ENCODE measurements around the gene GSTM5. TPM values are rescaled to one million over a fixed set of nuclear protein-coding genes. Genes with fewer than 3 reads are reported as not detected.
A peak's percentile ranks its signal among the peaks of the same experiment; 100 is the strongest.

GSTM5 gene
- total and polyA plus RNA-seq, 2 of the 4 experiments (the other 2 are of a cell fraction): 0.36 to 1.2 TPM

DNA sequence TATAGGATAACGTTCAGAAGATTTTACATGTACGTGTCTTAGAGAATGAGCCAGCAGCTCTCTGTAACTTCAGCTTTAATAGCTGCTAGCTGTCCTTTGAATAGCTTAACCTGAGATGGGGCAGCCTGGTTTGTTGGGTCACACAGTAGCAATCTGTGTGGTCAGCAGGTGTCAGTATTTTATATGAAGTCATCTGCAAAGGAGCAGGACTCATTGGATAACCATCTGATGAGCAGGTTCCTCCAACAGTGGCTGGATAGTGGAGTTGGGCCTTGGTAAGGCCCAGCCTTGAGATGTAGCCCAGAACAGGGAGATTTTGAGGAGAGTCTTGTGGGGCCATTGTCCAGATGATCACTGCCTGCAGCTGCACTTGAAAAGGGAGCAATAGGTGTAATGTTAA is 6.4 kb downstream of the GSTM5 start:
- Histone ChIP-seq H2AFZ (replicated peaks; ENCODE audit: low read length, poor library complexity) (no peak overlapping the region), H2AK5ac (ENCODE audit: low read depth, low read length) (peak overlapping the region; percentile 9; the same call in 1 of the 2 replicates), H2AK9ac (replicated peaks; ENCODE audit: low read depth, low read length, poor library complexity) (no peak overlapping the region), H3K14ac (replicated peaks; ENCODE audit: low read depth, low read length) (peak overlapping the region; percentile 53), H3K9me1 (ENCODE audit: insufficient read depth, low read length) (0 out of 2 replicates have a peak, but pooled peaks cover 3% of the 10 kb centered on the region), H4K20me1 (ENCODE audit: insufficient read depth, low read length) (no peaks in the 10 kb centered on the region), H2BK120ac (ENCODE audit: low read depth, low read length) (peak overlapping the region; percentile 77), H3K36me3 (ENCODE audit: control insufficient read depth, insufficient read depth, low read length) (no peaks in the 10 kb centered on the region), H2BK5ac (ENCODE audit: low read depth, low read length, poor library complexity, severe bottlenecking) (peak overlapping the region; percentile 66), H3K4me2 (ENCODE audit: low read depth, low read length) (no peak overlapping the region), H3K9me3 (ENCODE audit: control insufficient read depth, insufficient read depth, low read length) (no peaks in the 10 kb centered on the region), H3K56ac (ENCODE audit: extremely low read depth, insufficient read depth, low read length) (peak overlapping the region; percentile 43; the same call in 1 of the 2 replicates), H3K23ac (ENCODE audit: low read depth, low read length) (no peak overlapping the region), H2BK15ac (ENCODE audit: low read depth, low read length) (no peak overlapping the region; the same call in 2 of the 3 replicates), H4K8ac (ENCODE audit: low read depth in 2 of 2, low read length in 2 of 2) (peak overlapping the region; percentile 4 to 50; a peak in 2 of 4 replicates), H2BK20ac (ENCODE audit: low read depth, low read length) (peak overlapping the region; percentile 84), H3K9ac (ENCODE audit: low read depth, low read length) (no peak overlapping the region), H3K27me3 (ENCODE audit: control insufficient read depth, insufficient read depth, low read length) (no peaks in the 10 kb centered on the region; the same call in 1 of the 2 replicates), H3K4me1 (ENCODE audit: control insufficient read depth, insufficient read depth, low read length) (peaks cover 8% of the 10 kb centered on the region; the same call in 1 of the 2 replicates), H4K5ac (ENCODE audit: low read depth, low read length) (peak overlapping the region; percentile 49), H4K91ac (ENCODE audit: insufficient read depth, low read depth, low read length) (peak overlapping the region; percentile 82), H3K4me3 (ENCODE audit: insufficient read depth, low read depth, low read length) (no peak overlapping the region), H3K4ac (ENCODE audit: low read depth, low read length) (peak overlapping the region; percentile 79), H3K79me1 (ENCODE audit: low read depth in 1 of 2, low read length in 2 of 2) (no peaks in the 10 kb centered on the region), H3K27ac (ENCODE audit: insufficient read depth, low read length) (peak overlapping the region; percentile 33; the same call in 1 of the 2 replicates), H3K18ac (ENCODE audit: low read depth, low read length) (peak overlapping the region; percentile 94)
- POLR2A ChIA-PET (ENCODE audit: unreplicated experiment): no interaction called here
- intact Hi-C loops (cut with micrococcal nuclease) (no loop called here), dilution Hi-C loops (cut with HindIII; ENCODE audit: low sequenced_read_pairs, unreplicated experiment) (no loop called here), in situ Hi-C loops (cut with MboI; ENCODE audit: low sequenced_read_pairs) (no loop called here)
- no TSS peak for BruUV-seq (replicated peaks)
- no peak for ATAC-seq (ENCODE audit: low read depth)
- CTCF ChIA-PET: no interaction called here
- WGBS, 2 experiments (ENCODE audit: extremely low coverage in 2 of 2, insufficient read length in 1 of 2): 90% methylated on average over 2 of the region's 2 CpGs; no CpG with 5 or more reads in 1 of the 2 experiments
- peak; percentile 27 for DNase-seq
- TF ChIP-seq RFX5 (IDR thresholded peaks at IDR 0.05; ENCODE audit: low read depth, low read length) (no peak), NFE2L2 (IDR thresholded peaks at IDR 0.05; ENCODE audit: low read depth, low read length) (no peak), POLR2A (IDR thresholded peaks at IDR 0.05; ENCODE audit: low read depth, low read length) (no peak), CHD1 (IDR thresholded peaks at IDR 0.05; ENCODE audit: low read depth, low read length) (no peak)
- TF ChIP-seq, protein P1, sequence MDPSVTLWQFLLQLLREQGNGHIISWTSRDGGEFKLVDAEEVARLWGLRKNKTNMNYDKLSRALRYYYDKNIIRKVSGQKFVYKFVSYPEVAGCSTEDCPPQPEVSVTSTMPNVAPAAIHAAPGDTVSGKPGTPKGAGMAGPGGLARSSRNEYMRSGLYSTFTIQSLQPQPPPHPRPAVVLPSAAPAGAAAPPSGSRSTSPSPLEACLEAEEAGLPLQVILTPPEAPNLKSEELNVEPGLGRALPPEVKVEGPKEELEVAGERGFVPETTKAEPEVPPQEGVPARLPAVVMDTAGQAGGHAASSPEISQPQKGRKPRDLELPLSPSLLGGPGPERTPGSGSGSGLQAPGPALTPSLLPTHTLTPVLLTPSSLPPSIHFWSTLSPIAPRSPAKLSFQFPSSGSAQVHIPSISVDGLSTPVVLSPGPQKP (IDR thresholded peaks at IDR 0.05; ENCODE audit: borderline replicate concordance, low read depth, low read length): no peak
- TF ChIP-seq, protein P2, sequence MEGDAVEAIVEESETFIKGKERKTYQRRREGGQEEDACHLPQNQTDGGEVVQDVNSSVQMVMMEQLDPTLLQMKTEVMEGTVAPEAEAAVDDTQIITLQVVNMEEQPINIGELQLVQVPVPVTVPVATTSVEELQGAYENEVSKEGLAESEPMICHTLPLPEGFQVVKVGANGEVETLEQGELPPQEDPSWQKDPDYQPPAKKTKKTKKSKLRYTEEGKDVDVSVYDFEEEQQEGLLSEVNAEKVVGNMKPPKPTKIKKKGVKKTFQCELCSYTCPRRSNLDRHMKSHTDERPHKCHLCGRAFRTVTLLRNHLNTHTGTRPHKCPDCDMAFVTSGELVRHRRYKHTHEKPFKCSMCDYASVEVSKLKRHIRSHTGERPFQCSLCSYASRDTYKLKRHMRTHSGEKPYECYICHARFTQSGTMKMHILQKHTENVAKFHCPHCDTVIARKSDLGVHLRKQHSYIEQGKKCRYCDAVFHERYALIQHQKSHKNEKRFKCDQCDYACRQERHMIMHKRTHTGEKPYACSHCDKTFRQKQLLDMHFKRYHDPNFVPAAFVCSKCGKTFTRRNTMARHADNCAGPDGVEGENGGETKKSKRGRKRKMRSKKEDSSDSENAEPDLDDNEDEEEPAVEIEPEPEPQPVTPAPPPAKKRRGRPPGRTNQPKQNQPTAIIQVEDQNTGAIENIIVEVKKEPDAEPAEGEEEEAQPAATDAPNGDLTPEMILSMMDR (conservative IDR thresholded peaks at IDR 0.05; ENCODE audit: low read depth, low read length): no peak
